HCT116 (cell line): ENCODE results near the gene ESF1. TPM values are rescaled to one million over a fixed set of nuclear protein-coding genes. Genes with fewer than 3 reads are reported as not detected.
A peak's percentile ranks its signal among the peaks of the same experiment; 100 is the strongest.

Experiments used
- ATAC-seq: fragments of 200-7000 bp; cut with Tn5 transposase; 2 replicates; pipeline ENCODE4 v1.9.1; 2020; ENCODE audit warnings: mild to moderate bottlenecking, moderate library complexity
- BruUV-seq: library from RNA; stranded (reverse); fragments of 400-500 nt; replicated peaks from 2 replicates; lab custom pipeline; 2021; lab: Mats Ljungman, UMichigan
- CTCF ChIA-PET: fragments of 300-600 bp; sonication (Branson Sonifier 250); formaldehyde crosslinking; loops from one replicate; lab custom pipeline; 2021; ENCODE audit warnings: antibody characterized with exemption; lab: Charles Lee
- POLR2A ChIA-PET: fragments of 300-600, 350-600 bp; sonication (Branson Sonifier 250); formaldehyde crosslinking; loops from one replicate; lab custom pipeline; 2021; ENCODE audit warnings: antibody characterized with exemption; lab: Charles Lee
- RAD21 ChIA-PET, 2 experiments: fragments of 300-600 bp; sonication (Branson Sonifier 250); formaldehyde crosslinking; loops; one replicate each; lab custom pipeline; 2023; ENCODE audit warnings: low total read pairs in 2 of 2; ENCODE audit not compliant: uncharacterized antibody in 2 of 2, unreplicated experiment in 2 of 2, low non-redundant PET in 1 of 2; lab: Charles Lee
- DNase-seq: peaks from one replicate; pipeline ENCODE4 v3.0.0-alpha.2; 2010; ENCODE audit warnings: low read depth, low spot score
- H2AFZ ChIP-seq: fragments of 200-600 bp; shearing (Covaris generic), sonication (generic); 2 replicates; pipeline ENCODE4 v1.6.1; 2017; ENCODE audit warnings: low read depth, mixed run types, mixed read lengths, antibody characterized with exemption, low read length; ENCODE audit not compliant: poor library complexity, severe bottlenecking
- H3K27ac ChIP-seq: 2 replicates; pipeline ENCODE4 v1.5.1; 2012; ENCODE audit warnings: low read depth, low read length
- H3K27me3 ChIP-seq: fragments of 200-600 bp; sonication (generic); 2 replicates; pipeline ENCODE4 v1.6.1; 2016; ENCODE audit warnings: mixed run types, low read length, mixed read lengths; ENCODE audit not compliant: insufficient read depth
- H3K36me3 ChIP-seq, 2 experiments: fragments of 200-500 bp in 1 of 2; fragments of 200-600 bp in 1 of 2; sonication (Bioruptor generic) in 1 of 2; sonication (generic) in 1 of 2; 2 replicates each; pipeline versions ENCODE4 v1.5.1 to v1.6.1; 2014 to 2016; ENCODE audit warnings: low read length in 2 of 2, inconsistent platforms in 1 of 2, mixed read lengths in 1 of 2, mixed run types in 1 of 2; ENCODE audit not compliant: insufficient read depth in 2 of 2, control insufficient read depth in 1 of 2
- H3K4me1 ChIP-seq, 2 experiments: fragments of 200-600 bp in 1 of 2; sonication (generic) in 1 of 2; 2 replicates each; pipeline versions ENCODE4 v1.5.1 to v1.6.1; 2012 to 2017; ENCODE audit warnings: low read length in 2 of 2, inconsistent platforms in 1 of 2, mild to moderate bottlenecking in 1 of 2, mixed read lengths in 1 of 2, mixed run types in 1 of 2, moderate library complexity in 1 of 2; ENCODE audit not compliant: insufficient read depth in 2 of 2, control insufficient read depth in 1 of 2
- H3K4me2 ChIP-seq: fragments of 200-600 bp; sonication (generic); 2 replicates; pipeline ENCODE4 v1.6.1; 2017; ENCODE audit warnings: mixed run types, low read length, mixed read lengths
- H3K4me3 ChIP-seq, 2 experiments: fragments of 200-600 bp in 1 of 2; sonication (generic) in 1 of 2; replicated peaks in 1 of 2; 2 replicates each; pipeline ENCODE4 v1.5.1; 2011 to 2016; ENCODE audit warnings: low read length in 2 of 2, control low read depth in 1 of 2, low read depth in 1 of 2, mild to moderate bottlenecking in 1 of 2, mixed read lengths in 1 of 2, mixed run types in 1 of 2
- H3K79me2 ChIP-seq: fragments of 200-600 bp; sonication (generic); 2 replicates; pipeline ENCODE4 v1.6.1; 2017; ENCODE audit warnings: mild to moderate bottlenecking, mixed run types, low read length, moderate library complexity, mixed read lengths; ENCODE audit not compliant: insufficient read depth
- H3K9ac ChIP-seq: fragments of 200-600 bp; sonication (generic); 2 replicates; pipeline ENCODE4 v1.6.1; 2016; ENCODE audit warnings: low read length, mixed read lengths
- H3K9me2 ChIP-seq: fragments of 200-600 bp; sonication (generic), shearing (Covaris generic); 2 replicates; pipeline ENCODE4 v1.6.1; 2017; ENCODE audit warnings: mixed run types, mild to moderate bottlenecking, moderate library complexity; ENCODE audit not compliant: insufficient read depth
- H3K9me3 ChIP-seq, 2 experiments: fragments of 200-500 bp in 1 of 2; fragments of 200-600 bp in 1 of 2; sonication (Bioruptor generic) in 1 of 2; sonication (generic) in 1 of 2; 2 replicates each; pipeline ENCODE4 v1.6.1; 2014 to 2017; ENCODE audit warnings: low read length in 2 of 2, mixed read lengths in 2 of 2, inconsistent platforms in 1 of 2, low read depth in 1 of 2, mild to moderate bottlenecking in 1 of 2, mixed run types in 1 of 2, moderate library complexity in 1 of 2; ENCODE audit not compliant: control insufficient read depth in 1 of 2, insufficient read depth in 1 of 2
- H4K20me1 ChIP-seq: fragments of 200-600 bp; sonication (generic), shearing (Covaris generic); 2 replicates; pipeline ENCODE4 v1.6.1; 2017; ENCODE audit warnings: mixed run types, mild to moderate bottlenecking, moderate library complexity; ENCODE audit not compliant: insufficient read depth
- EZH2 ChIP-seq: fragments of 200-600 bp; sonication (generic); IDR thresholded peaks from 2 replicates; pipeline ENCODE4 v1.6.1; 2017; ENCODE audit warnings: antibody characterized with exemption, mixed run types
- POLR2A ChIP-seq: IDR thresholded peaks from 2 replicates; pipeline ENCODE4 v1.7.0; 2011; ENCODE audit warnings: borderline replicate concordance; ENCODE audit not compliant: insufficient read depth, insufficient read length; ENCODE audit errors: extremely low read depth
- RAD21 ChIP-seq: IDR thresholded peaks from 2 replicates; pipeline ENCODE4 v1.6.1; 2012; ENCODE audit warnings: low read depth, mild to moderate bottlenecking
- SP1 ChIP-seq: IDR thresholded peaks from 2 replicates; pipeline ENCODE4 v1.6.1; 2012; ENCODE audit warnings: low read depth
- TCF7L2 ChIP-seq: IDR thresholded peaks from 2 replicates; pipeline ENCODE4 v1.7.0; 2011; ENCODE audit warnings: borderline replicate concordance, inconsistent platforms; ENCODE audit not compliant: insufficient read depth, insufficient read length; ENCODE audit errors: extremely low read depth
- intact Hi-C: fragments of 100-400 bp; cut with micrococcal nuclease; formaldehyde crosslinking; loops from 2 replicates; pipeline ENCODE4 v1.10.0; 2022
- total RNA-seq: library from RNA; stranded (reverse); gene quantifications from one replicate; pipeline ENCODE4 v1.2.1, GENCODE V29; 2021; ENCODE audit not compliant: unreplicated experiment

The ESF1 gene
- total RNA-seq, 1 experiment from 2014 or later: 25.4 TPM

DNA sequence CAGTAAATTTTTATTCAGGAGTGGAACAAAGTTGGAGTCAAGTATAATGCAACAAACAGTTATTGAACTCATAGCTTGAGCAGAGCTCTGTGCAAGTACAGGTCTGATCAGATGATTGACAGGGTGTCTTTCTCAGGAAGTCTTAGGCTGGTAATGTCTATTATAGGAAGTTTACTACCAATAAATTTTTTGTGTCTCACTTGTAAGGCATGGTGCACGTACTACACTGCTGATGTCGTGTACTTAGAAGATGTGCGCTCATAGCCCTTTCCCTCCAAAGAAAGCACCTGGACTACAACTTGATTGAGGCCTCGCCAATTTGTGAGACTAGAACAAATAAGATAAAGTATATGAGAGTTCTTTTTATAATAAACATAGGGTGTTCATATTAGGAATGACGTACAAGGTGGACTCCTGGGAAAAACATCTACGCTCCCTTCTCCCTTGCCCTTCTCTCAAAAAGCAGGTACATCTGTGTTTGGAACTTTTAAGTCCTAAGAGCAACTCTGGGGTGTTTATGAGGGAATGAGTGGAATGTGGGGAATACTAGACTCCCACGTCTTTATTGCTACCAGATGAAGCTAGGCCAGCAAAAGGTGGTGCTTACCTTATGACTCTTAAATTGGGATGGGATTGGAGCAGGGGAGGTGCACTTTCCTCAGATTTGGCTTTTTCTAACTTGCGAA is 1.6 kb upstream of the ESF1 start:
- Histone ChIP-seq H3K79me2 (peaks cover 94% of the 10 kb centered on the region), H4K20me1 (no peaks in the 10 kb centered on the region), H3K4me2 (peak overlapping the region; percentile 91), H3K9me3 (no peaks in the 10 kb centered on the region), H3K9ac (peak overlapping the region; percentile 86), H3K36me3 (peaks cover 22 to 25% of the 10 kb centered on the region in 2 experiments), H3K4me3 (peak overlapping the region; percentile 80 to 99), H3K4me1 (peaks cover 7 to 18% of the 10 kb centered on the region in 2 experiments), H3K27me3 (no peaks in the 10 kb centered on the region), H3K27ac (peak overlapping the region; percentile 64; the same call in 1 of the 2 replicates), H2AFZ (no peak overlapping the region), H3K9me2 (no peaks in the 10 kb centered on the region)
- ATAC-seq (no peak), DNase-seq (no peak)
- POLR2A ChIA-PET: no interaction called here
- TF ChIP-seq TCF7L2 (no peak), POLR2A (no peak), EZH2 (no peak), RAD21 (no peak), SP1 (no peak)
- TSS peak; percentile 37 for BruUV-seq
- intact Hi-C loops: loop anchor here (5.0 kb wide), 2 partner anchors 329 to 669 kb away; no protein-coding TSS in a partner anchor
- CTCF ChIA-PET: interaction anchor here (1.2 to 2.8 kb wide), 2 partner anchors 9 to 15 kb away, joined by 4 to 23 read pairs; no protein-coding TSS in a partner anchor
- RAD21 ChIA-PET: no interaction called here

DNA sequence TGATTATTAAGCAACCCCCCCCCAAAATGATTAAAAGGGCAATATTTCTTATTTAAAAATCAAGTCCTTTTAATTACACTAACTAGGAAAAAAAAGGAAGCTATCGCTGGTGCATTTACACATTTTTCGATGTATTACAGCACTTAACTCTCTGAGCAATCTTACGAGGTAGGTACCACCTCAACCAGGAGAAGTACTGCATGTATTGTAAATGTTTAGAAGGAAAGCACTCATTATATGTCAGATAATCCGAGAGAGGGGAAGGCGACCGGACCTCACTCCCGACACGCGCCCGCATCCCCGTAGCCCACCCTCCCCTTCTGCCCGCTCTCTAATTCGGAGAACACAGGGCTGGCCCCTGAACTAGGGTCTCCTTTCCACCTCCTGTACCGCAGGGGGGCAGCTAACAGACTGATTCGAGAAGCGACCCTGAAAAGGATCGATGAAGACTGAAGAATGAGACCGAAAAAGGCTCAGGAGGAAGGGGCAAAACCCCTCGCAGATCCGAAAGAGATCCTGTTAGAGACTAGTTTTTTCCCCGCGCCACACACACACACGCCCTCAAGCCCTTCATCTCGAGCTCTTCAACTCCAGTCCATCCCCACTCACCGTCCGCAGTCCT is 337 bp downstream of the ESF1 start:
- Histone ChIP-seq H3K9me2 (no peaks in the 10 kb centered on the region), H3K27ac (peak overlapping the region; percentile 64), H3K4me3 (peak overlapping the region; percentile 80 to 99), H2AFZ (no peak overlapping the region), H3K9me3 (no peaks in the 10 kb centered on the region), H3K4me1 (peaks cover 7 to 18% of the 10 kb centered on the region in 2 experiments), H3K27me3 (no peaks in the 10 kb centered on the region), H3K36me3 (peaks cover 15 to 17% of the 10 kb centered on the region in 2 experiments), H3K79me2 (peaks cover 94% of the 10 kb centered on the region), H3K9ac (peak overlapping the region; percentile 86), H4K20me1 (0 out of 2 replicates have a peak, but pooled peaks cover 5% of the 10 kb centered on the region), H3K4me2 (peak overlapping the region; percentile 91)
- CTCF ChIA-PET: interaction anchor here (0.6 to 2.8 kb wide), 2 partner anchors 13 to 414 kb away, joined by 3 to 23 read pairs; no protein-coding TSS in a partner anchor
- TF ChIP-seq TCF7L2 (no peak), POLR2A (peak; percentile 87)
- no peak for DNase-seq
- TSS peak; percentile 61 for BruUV-seq
- ATAC-seq: peak; percentile 20
- RAD21 ChIA-PET: no interaction called here
- POLR2A ChIA-PET: interaction anchor here (1.2 kb wide), 1 partner anchor 145 kb away, joined by 3 read pairs; the partner anchor contains the start of gene TASP1
- intact Hi-C loops: no loop called here
